Trophoblast cell (in vitro differentiated cells and primary cell): Measurements from ENCODE around the gene DYNC2LI1.

Source experiments
- DNase-seq, 2 donors: peaks; one replicate each; pipeline ENCODE4 v3.0.0-alpha.2; 2016
- H2AFZ ChIP-seq: 2 replicates; pipeline ENCODE4 v1.6.1; 2013; ENCODE audit warnings: low read length, moderate library complexity, mild to moderate bottlenecking; ENCODE audit not compliant: insufficient read depth, poor library complexity
- H2AK5ac ChIP-seq: 2 replicates; pipeline ENCODE4 v1.6.1; 2013; ENCODE audit warnings: mild to moderate bottlenecking, low read length
- H2BK120ac ChIP-seq: 2 replicates; pipeline ENCODE4 v1.6.1; 2013; ENCODE audit warnings: low read length, mild to moderate bottlenecking, moderate library complexity; ENCODE audit not compliant: insufficient read depth, poor library complexity
- H2BK12ac ChIP-seq: 2 replicates; pipeline ENCODE4 v1.6.1; 2013; ENCODE audit warnings: mild to moderate bottlenecking, low read length, moderate library complexity
- H2BK5ac ChIP-seq: 2 replicates; pipeline ENCODE4 v1.6.1; 2013; ENCODE audit warnings: low read length, low read depth, moderate library complexity, mild to moderate bottlenecking; ENCODE audit not compliant: poor library complexity
- H3K14ac ChIP-seq: 2 replicates; pipeline ENCODE4 v1.6.1; 2013; ENCODE audit warnings: mild to moderate bottlenecking, low read length
- H3K18ac ChIP-seq: 2 replicates; pipeline ENCODE4 v1.6.1; 2013; ENCODE audit warnings: mild to moderate bottlenecking, low read length
- H3K23ac ChIP-seq: 2 replicates; pipeline ENCODE4 v1.6.1; 2013; ENCODE audit warnings: low read length
- H3K27ac ChIP-seq: 2 replicates; pipeline ENCODE4 v1.5.1; 2013; ENCODE audit warnings: low read depth, mild to moderate bottlenecking, inconsistent platforms, low read length, moderate library complexity
- H3K27me3 ChIP-seq: 2 replicates; pipeline ENCODE4 v1.6.1; 2013; ENCODE audit warnings: inconsistent platforms, mild to moderate bottlenecking, low read length, moderate library complexity; ENCODE audit not compliant: insufficient read depth
- H3K36me3 ChIP-seq, 2 experiments: 1 replicate in 1 of 2; 2 replicates in 1 of 2; pipeline ENCODE4 v1.6.1; 2013; ENCODE audit warnings: low read length in 2 of 2, mild to moderate bottlenecking in 2 of 2, moderate library complexity in 1 of 2; ENCODE audit not compliant: insufficient read depth in 2 of 2, control insufficient read depth in 1 of 2
- H3K4ac ChIP-seq: 2 replicates; pipeline ENCODE4 v1.6.1; 2013; ENCODE audit warnings: low read depth, mild to moderate bottlenecking, low read length, moderate library complexity
- H3K4me1 ChIP-seq, 2 experiments: 1 replicate in 1 of 2; 2 replicates in 1 of 2; pipeline ENCODE4 v1.6.1; 2013; ENCODE audit warnings: low read length in 2 of 2, mild to moderate bottlenecking in 2 of 2, moderate library complexity in 1 of 2; ENCODE audit not compliant: insufficient read depth in 2 of 2, control insufficient read depth in 1 of 2
- H3K4me2 ChIP-seq: 2 replicates; pipeline ENCODE4 v1.6.1; 2013; ENCODE audit warnings: inconsistent platforms, mild to moderate bottlenecking, low read length, moderate library complexity
- H3K4me3 ChIP-seq: 2 replicates; pipeline ENCODE4 v1.5.1; 2013; ENCODE audit warnings: mild to moderate bottlenecking, low read depth, low read length, inconsistent platforms
- H3K79me1 ChIP-seq: one replicate; pipeline ENCODE4 v1.6.1; 2013; ENCODE audit warnings: low read length
- H3K79me2 ChIP-seq: 2 replicates; pipeline ENCODE4 v1.6.1; 2013; ENCODE audit warnings: low read length, mild to moderate bottlenecking; ENCODE audit not compliant: control insufficient read depth, insufficient read depth, poor library complexity
- H3K9ac ChIP-seq: 2 replicates; pipeline ENCODE4 v1.6.1; 2013; ENCODE audit warnings: mild to moderate bottlenecking, low read length
- H3K9me3 ChIP-seq: 2 replicates; pipeline ENCODE4 v1.6.1; 2013; ENCODE audit warnings: low read depth, mild to moderate bottlenecking, control low read depth, inconsistent platforms, low read length; ENCODE audit not compliant: insufficient read depth
- H4K12ac ChIP-seq: 2 replicates; pipeline ENCODE4 v1.6.1; 2013; ENCODE audit warnings: low read depth, mild to moderate bottlenecking, low read length, moderate library complexity
- H4K8ac ChIP-seq: 2 replicates; pipeline ENCODE4 v1.6.1; 2013; ENCODE audit warnings: low read depth, mild to moderate bottlenecking, low read length, moderate library complexity
- H4K91ac ChIP-seq: one replicate; pipeline ENCODE4 v1.6.1; 2013; ENCODE audit warnings: low read depth, mild to moderate bottlenecking, low read length, moderate library complexity
- WGBS: extraction: QIAGEN DNeasy Blood & Tissue Kit; methylation state at CpG from one replicate; pipeline ENCODE4 v1.1.7; 2013; ENCODE audit warnings: missing lambda C conversion rate; ENCODE audit not compliant: insufficient read length, insufficient coverage; ENCODE audit errors: extremely low coverage; 5-methylcytosine and 5-hydroxymethylcytosine counted together

Gene DYNC2LI1

GRCh38 chr2:43825841-43826240 is 52.0 kb downstream of the DYNC2LI1 start:
- Histone ChIP-seq H3K27me3 (no peaks in the 10 kb centered on the region), H3K36me3 (no peaks in the 10 kb centered on the region), H4K8ac (no peak overlapping the region), H2BK120ac (no peak overlapping the region), H3K4me1 (no peaks in the 10 kb centered on the region), H3K4me3 (no peak overlapping the region), H3K23ac (no peak overlapping the region), H2BK5ac (no peak overlapping the region), H2AK5ac (no peak overlapping the region), H3K79me1 (no peaks in the 10 kb centered on the region), H3K18ac (no peak overlapping the region), H4K12ac (no peak overlapping the region), H3K27ac (no peak overlapping the region), H2BK12ac (no peak overlapping the region), H3K79me2 (no peaks in the 10 kb centered on the region), H3K4ac (no peak overlapping the region), H4K91ac (no peak overlapping the region), H3K9me3 (no peaks in the 10 kb centered on the region), H2AFZ (no peak overlapping the region), H3K4me2 (no peak overlapping the region), H3K9ac (no peak overlapping the region), H3K14ac (no peak overlapping the region)
- no peak for DNase-seq
- no CpG with 5 or more reads among the region's 3 CpGs for WGBS

GRCh38 chr2:43826305-43827250 is 52.7 kb downstream of the DYNC2LI1 start:
- Histone ChIP-seq H3K36me3 (no peaks in the 10 kb centered on the region), H3K27me3 (no peaks in the 10 kb centered on the region), H3K14ac (no peak overlapping the region), H4K91ac (no peak overlapping the region), H3K27ac (no peak overlapping the region), H3K4me3 (no peak overlapping the region), H3K79me1 (no peaks in the 10 kb centered on the region), H4K12ac (no peak overlapping the region), H2BK120ac (no peak overlapping the region), H2AFZ (no peak overlapping the region), H2BK12ac (no peak overlapping the region), H4K8ac (no peak overlapping the region), H2BK5ac (no peak overlapping the region), H3K18ac (no peak overlapping the region), H3K79me2 (no peaks in the 10 kb centered on the region), H3K9me3 (no peaks in the 10 kb centered on the region), H3K4me2 (no peak overlapping the region), H3K23ac (no peak overlapping the region), H3K4ac (no peak overlapping the region), H2AK5ac (no peak overlapping the region), H3K4me1 (no peaks in the 10 kb centered on the region), H3K9ac (no peak overlapping the region)
- no peak for DNase-seq
- no CpG with 5 or more reads among the region's 17 CpGs for WGBS

DNA sequence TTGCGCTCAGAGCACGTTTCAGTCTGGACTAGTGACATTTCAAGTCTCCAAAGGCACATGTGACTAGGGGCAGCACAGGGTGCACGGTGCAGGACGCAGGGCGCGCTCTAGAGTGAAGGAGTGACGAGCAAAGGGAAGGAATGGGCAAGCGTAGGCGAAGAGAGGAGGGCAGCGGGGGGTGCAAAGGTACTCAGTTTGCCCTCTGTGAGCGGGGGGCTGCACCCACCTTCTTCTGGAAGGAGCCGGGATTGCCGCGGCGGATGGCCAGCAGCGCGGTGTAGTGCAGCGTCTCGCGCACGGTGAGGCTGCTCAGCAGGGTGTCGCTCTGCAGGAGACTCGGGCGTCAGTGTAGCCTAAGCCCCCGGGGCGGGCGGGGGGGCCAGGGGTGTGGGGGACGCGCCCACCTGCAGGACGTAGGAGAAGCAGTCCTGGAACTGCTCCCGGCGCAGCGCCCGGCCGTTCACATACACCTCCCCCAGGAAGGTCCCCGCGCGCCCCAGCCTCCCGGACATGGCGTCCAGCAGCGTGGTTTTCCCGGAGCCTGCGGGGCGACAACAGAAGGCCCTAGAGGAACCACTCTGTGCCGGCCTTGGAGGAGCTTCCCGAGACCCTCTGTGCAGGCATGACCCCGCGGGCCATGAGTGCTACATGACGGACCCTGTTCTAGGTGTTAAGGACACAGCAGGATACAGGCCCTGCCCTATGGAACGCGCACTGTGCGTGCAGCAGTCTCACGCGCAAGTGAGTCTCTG is 57.9 kb downstream of the DYNC2LI1 start:
- Histone ChIP-seq H2AFZ (no peak overlapping the region), H4K91ac (no peak overlapping the region), H3K18ac (no peak overlapping the region), H2BK120ac (no peak overlapping the region), H3K27ac (no peak overlapping the region), H3K4ac (no peak overlapping the region), H3K9ac (no peak overlapping the region), H3K4me1 (no peaks in the 10 kb centered on the region), H2AK5ac (no peak overlapping the region), H4K12ac (no peak overlapping the region), H2BK12ac (no peak overlapping the region), H3K14ac (no peak overlapping the region), H3K36me3 (no peaks in the 10 kb centered on the region), H3K4me3 (no peak overlapping the region), H3K27me3 (no peaks in the 10 kb centered on the region), H3K79me2 (no peaks in the 10 kb centered on the region), H3K4me2 (no peak overlapping the region), H4K8ac (no peak overlapping the region), H3K9me3 (peaks cover 1% of the 10 kb centered on the region), H3K79me1 (no peaks in the 10 kb centered on the region), H2BK5ac (no peak overlapping the region), H3K23ac (no peak overlapping the region)
- no peak for DNase-seq
- WGBS = no CpG with 5 or more reads among the region's 54 CpGs

DNA sequence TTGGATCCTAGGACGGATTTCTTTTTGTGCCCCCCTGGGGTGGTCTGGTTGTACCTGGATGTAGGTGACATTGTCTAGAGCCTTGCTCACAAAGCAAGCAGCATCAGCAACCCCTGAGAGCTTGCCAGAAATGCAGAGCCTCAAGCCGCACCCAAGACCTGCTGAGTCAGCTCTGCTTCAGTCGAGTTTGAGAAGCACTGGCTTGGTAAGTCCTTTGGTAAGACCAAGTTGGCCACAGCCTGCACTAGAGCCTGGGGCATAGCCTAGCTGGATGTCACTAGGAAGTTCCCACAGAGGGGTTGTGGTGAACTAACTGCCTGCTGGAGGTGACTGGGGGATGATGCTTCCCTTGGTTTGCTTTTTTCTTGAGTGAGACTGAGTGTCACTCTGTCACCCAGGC is 58.6 kb downstream of the DYNC2LI1 start:
- no peak overlapping the region for H2BK120ac ChIP-seq
- H3K27me3 ChIP-seq = no peaks in the 10 kb centered on the region
- no peak overlapping the region for H3K23ac ChIP-seq
- H3K79me1 ChIP-seq = no peaks in the 10 kb centered on the region
- DNase-seq = no peak
- H3K36me3 ChIP-seq = no peaks in the 10 kb centered on the region
- H3K27ac ChIP-seq = no peak overlapping the region
- H4K8ac ChIP-seq = no peak overlapping the region
- H3K79me2 ChIP-seq = no peaks in the 10 kb centered on the region
- H2AK5ac ChIP-seq = no peak overlapping the region
- H3K9me3 ChIP-seq = peaks cover 1% of the 10 kb centered on the region
- H3K9ac ChIP-seq = no peak overlapping the region
- no peak overlapping the region for H4K12ac ChIP-seq
- no peak overlapping the region for H3K14ac ChIP-seq
- no peaks in the 10 kb centered on the region for H3K4me1 ChIP-seq
- H2BK12ac ChIP-seq = no peak overlapping the region
- H3K4ac ChIP-seq = no peak overlapping the region
- no peak overlapping the region for H3K18ac ChIP-seq
- WGBS = no CpG with 5 or more reads among the region's 3 CpGs
- H3K4me2 ChIP-seq = no peak overlapping the region
- no peak overlapping the region for H3K4me3 ChIP-seq
- H4K91ac ChIP-seq = no peak overlapping the region
- H2BK5ac ChIP-seq = no peak overlapping the region
- H2AFZ ChIP-seq = no peak overlapping the region
